Activated naive CD8-positive, alpha-beta T cell treated with anti-CD3 and anti-CD28 coated beads, Interleukin-2, amount 50 U/mL, for 24 hours (primary cell): ENCODE results near the gene TEX52.
A peak's percentile ranks its signal among the peaks of the same experiment; 100 is the strongest.

Source experiments
- ATAC-seq: fragments of 150-1000 bp; cut with Tn5 transposase; one replicate; pipeline ENCODE4 v1.10.0; 2021
- DNase-seq: peaks from one replicate; pipeline ENCODE4 v3.0.0; 2021
- H3K27ac Mint-ChIP-seq: one replicate; pipeline ENCODE4 v1.8.0; 2021; ENCODE audit warnings: mild to moderate bottlenecking, mixed read lengths
- H3K27me3 Mint-ChIP-seq: one replicate; pipeline ENCODE4 v1.8.0; 2021; ENCODE audit warnings: mixed read lengths
- H3K36me3 Mint-ChIP-seq: one replicate; pipeline ENCODE4 v1.8.0; 2021; ENCODE audit warnings: low read depth, mixed read lengths
- H3K4me1 Mint-ChIP-seq: one replicate; pipeline ENCODE4 v1.8.0; 2021; ENCODE audit warnings: mixed read lengths
- H3K4me3 Mint-ChIP-seq: one replicate; pipeline ENCODE4 v1.8.0; 2021; ENCODE audit warnings: mild to moderate bottlenecking, moderate library complexity, mixed read lengths
- H3K9me3 Mint-ChIP-seq: one replicate; pipeline ENCODE4 v1.8.0; 2021; ENCODE audit warnings: mixed read lengths

The TEX52 gene

DNA sequence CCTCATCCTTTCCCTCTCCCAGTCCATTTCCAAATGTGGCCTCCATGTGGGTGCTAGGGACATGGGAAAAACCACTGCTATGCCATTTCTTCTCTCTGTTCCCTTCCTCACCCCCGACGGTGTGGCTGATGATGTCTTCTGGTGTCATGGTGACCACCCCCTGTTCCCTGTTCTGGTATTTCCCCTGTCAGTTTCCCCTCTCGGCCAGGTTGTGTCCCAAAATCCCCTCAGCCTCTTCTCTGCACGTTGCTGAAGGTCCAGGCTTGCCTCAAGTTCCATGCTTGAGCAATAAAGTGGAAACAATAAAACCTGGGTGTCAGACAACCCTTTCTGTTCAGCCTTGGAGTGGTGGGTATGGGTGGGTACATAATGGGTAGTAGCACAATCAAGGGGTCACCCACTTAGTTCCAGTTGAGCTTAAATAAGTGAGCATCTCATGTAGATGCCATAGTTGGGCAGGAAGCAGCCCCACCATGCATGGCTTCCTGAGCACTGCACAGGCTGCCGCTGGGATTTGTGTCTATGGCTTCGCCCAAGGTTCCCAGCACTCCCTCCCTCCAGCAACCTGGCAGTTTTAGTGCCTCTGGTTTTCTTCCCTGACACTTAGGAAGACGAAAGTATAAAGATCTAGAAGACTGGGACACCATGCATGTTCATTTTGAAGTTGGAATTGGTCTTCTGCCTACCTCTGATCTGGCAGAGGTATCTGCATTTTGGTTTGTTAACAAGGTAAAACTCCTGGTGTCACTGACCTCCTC lies 53.0 kb downstream of the TEX52 start:
- Mint-ChIP-seq H3K27ac (peak overlapping the region; percentile 59), H3K4me1 (peaks cover 16% of the 10 kb centered on the region), H3K9me3 (no peaks in the 10 kb centered on the region), H3K27me3 (no peaks in the 10 kb centered on the region), H3K4me3 (no peak overlapping the region), H3K36me3 (peaks cover 69% of the 10 kb centered on the region)
- ATAC-seq, result no peak
- no peak for DNase-seq

DNA sequence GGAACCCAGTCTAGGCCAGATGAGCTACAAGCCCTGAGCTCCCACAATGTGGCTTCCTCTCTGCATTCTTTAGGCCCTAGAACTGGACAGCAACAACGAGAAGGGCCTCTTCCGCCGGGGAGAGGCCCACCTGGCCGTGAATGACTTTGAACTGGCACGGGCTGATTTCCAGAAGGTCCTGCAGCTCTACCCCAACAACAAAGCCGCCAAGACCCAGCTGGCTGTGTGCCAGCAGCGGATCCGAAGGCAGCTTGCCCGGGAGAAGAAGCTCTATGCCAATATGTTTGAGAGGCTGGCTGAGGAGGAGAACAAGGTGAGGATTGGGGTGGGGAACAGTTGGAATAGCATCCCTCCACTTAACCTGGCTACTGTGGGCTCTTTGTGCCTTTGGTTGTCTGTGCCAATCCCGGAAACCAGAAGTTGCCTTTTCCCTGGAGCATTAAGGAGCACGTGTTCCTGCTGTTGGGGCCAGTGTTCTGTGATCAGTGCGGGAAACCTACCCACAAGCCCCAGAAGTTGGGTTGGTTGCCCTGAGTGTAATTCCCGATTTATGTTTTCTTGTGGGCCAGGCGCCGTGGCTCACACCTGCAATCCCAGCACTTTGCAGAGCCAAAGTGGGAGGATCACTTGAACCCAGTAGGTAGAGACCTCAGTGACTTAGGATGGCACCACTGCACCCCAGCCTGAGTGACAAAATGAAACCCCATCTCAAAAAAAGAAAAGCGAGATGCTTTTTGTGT lies 55.6 kb downstream of the TEX52 start:
- H3K27ac Mint-ChIP-seq, result no peak overlapping the region
- H3K9me3 Mint-ChIP-seq, result no peaks in the 10 kb centered on the region
- H3K4me1 Mint-ChIP-seq, result peaks cover 34% of the 10 kb centered on the region
- no peaks in the 10 kb centered on the region for H3K27me3 Mint-ChIP-seq
- H3K4me3 Mint-ChIP-seq, result no peak overlapping the region
- DNase-seq (no peak), ATAC-seq (no peak)
- H3K36me3 Mint-ChIP-seq, result peaks cover 88% of the 10 kb centered on the region

DNA sequence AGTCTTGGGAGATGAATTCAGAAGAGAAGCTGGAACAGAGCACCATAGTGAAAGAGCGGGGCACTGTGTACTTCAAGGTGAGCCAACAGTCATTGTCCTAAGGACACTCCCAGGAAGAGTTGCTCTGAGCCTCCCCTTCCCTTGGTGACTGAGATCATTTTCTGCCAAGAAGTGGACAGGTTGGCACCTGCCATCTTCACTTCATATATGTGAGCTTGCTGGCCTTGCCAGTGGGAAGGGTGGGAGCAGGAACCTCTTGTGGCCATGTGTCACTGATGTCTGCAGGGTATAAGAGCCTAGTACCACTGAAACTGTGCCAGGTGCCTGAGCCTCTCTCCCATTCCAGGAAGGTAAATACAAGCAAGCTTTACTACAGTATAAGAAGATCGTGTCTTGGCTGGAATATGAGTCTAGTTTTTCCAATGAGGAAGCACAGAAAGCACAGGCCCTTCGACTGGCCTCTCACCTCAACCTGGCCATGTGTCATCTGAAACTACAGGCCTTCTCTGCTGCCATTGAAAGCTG lies 56.7 kb downstream of the TEX52 start:
- peaks cover 84% of the 10 kb centered on the region for H3K36me3 Mint-ChIP-seq
- DNase-seq (no peak), ATAC-seq (no peak)
- H3K9me3 Mint-ChIP-seq, result no peaks in the 10 kb centered on the region
- H3K27ac Mint-ChIP-seq, result no peak overlapping the region
- no peak overlapping the region for H3K4me3 Mint-ChIP-seq
- peaks cover 30% of the 10 kb centered on the region for H3K4me1 Mint-ChIP-seq
- no peaks in the 10 kb centered on the region for H3K27me3 Mint-ChIP-seq
